RWPE1 (cell line): ENCODE data around the gene CDC25B.
A peak's percentile ranks its signal among the peaks of the same experiment; 100 is the strongest.

Experiments
- CTCF ChIA-PET: fragments of 350-600 bp; sonication (Branson Sonifier 250); formaldehyde crosslinking; extraction: SDS; loops from one replicate; lab custom pipeline; 2021; lab: Yijun Ruan, JAX
- POLR2A ChIA-PET: fragments of 400-600 bp; formaldehyde crosslinking; extraction: SDS; loops from one replicate; lab custom pipeline; 2020; ENCODE audit warnings: antibody characterized with exemption; ENCODE audit not compliant: low non-redundant PET; lab: Yijun Ruan, JAX
- DNase-seq: peaks from one replicate; pipeline ENCODE4 v3.0.0; 2012; ENCODE audit warnings: low spot score
- H3K27ac ChIP-seq: fragments of 450-650 bp; 2 replicates; pipeline ENCODE4 v1.5.1; 2017
- TF ChIP-seq, protein P1 (sequence below): fragments of 450-650 bp; conservative IDR thresholded peaks from 2 replicates; pipeline ENCODE4 v1.5.1; 2017; ENCODE audit warnings: low read depth, mild to moderate bottlenecking

Gene CDC25B

DNA sequence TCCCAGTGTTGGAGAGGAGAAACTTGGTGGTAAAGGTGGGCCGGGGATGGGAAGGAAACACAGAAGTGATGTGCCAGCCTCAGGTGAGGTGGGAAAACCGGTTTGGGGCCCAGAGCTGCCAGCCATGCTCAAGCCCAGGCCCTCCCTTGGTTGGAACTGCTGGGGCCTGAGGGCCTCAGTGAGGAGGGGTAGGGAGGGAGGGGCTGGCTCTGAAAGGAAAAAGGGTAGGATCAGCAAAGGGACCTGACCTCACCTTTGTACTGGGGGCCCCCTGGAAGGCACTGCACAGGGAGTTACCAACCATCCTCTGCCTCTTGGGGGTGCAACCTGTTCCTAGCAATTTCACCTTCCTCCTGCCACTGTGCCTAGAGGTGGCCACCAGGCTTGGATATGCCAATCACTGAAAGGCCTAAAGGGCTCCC, 13.0 kb upstream of the CDC25B start:
- TF ChIP-seq, protein P1, sequence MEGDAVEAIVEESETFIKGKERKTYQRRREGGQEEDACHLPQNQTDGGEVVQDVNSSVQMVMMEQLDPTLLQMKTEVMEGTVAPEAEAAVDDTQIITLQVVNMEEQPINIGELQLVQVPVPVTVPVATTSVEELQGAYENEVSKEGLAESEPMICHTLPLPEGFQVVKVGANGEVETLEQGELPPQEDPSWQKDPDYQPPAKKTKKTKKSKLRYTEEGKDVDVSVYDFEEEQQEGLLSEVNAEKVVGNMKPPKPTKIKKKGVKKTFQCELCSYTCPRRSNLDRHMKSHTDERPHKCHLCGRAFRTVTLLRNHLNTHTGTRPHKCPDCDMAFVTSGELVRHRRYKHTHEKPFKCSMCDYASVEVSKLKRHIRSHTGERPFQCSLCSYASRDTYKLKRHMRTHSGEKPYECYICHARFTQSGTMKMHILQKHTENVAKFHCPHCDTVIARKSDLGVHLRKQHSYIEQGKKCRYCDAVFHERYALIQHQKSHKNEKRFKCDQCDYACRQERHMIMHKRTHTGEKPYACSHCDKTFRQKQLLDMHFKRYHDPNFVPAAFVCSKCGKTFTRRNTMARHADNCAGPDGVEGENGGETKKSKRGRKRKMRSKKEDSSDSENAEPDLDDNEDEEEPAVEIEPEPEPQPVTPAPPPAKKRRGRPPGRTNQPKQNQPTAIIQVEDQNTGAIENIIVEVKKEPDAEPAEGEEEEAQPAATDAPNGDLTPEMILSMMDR = no peak
- ChIA-PET CTCF (interaction anchor here (1.1 kb wide), 1 partner anchor 73 kb away, joined by 4 read pairs; no protein-coding TSS in a partner anchor), POLR2A (no interaction called here)
- H3K27ac ChIP-seq = peak overlapping the region; percentile 83
- no peak for DNase-seq

DNA sequence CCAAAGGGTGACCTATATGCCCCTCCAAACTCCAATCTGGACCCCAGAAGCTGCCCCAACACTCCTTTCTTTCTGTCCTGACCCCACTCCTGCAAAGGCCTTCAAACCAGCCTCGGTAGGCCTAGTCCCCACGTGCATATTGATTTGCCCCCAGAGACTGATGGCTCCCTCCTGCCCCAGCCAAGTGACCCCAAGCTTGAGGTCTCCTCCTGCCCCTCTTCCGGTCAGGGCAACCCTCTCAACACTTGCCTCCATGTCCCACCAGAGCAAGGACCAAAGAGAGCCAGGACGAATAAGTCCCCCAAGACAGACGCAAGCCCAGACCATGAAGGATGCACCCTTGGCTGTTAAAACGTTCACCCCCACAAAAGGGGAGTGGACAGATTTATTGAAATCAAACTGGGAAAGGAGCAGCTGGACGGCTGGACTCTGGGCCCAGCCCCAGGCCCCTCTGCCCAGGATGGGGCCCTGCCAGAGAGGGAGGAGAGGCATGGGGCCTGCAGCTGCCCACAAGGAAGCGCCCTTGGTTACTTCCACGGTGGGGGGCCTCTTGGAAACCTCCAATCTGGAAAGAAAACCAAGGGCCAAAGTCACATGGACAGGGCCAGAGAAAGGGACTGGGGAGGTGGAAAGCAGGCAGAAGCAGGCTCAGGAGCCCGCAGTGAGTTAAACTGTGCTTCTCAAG, 12.5 kb upstream of the CDC25B start:
- ChIA-PET POLR2A (no interaction called here), CTCF (interaction anchor here (0.5 to 1.2 kb wide), 4 partner anchors 27 to 958 kb away, joined by 3 to 4 read pairs (median 4); no protein-coding TSS in a partner anchor)
- H3K27ac ChIP-seq = peak overlapping the region; percentile 83
- TF ChIP-seq, protein P1 = no peak
- no peak for DNase-seq

DNA sequence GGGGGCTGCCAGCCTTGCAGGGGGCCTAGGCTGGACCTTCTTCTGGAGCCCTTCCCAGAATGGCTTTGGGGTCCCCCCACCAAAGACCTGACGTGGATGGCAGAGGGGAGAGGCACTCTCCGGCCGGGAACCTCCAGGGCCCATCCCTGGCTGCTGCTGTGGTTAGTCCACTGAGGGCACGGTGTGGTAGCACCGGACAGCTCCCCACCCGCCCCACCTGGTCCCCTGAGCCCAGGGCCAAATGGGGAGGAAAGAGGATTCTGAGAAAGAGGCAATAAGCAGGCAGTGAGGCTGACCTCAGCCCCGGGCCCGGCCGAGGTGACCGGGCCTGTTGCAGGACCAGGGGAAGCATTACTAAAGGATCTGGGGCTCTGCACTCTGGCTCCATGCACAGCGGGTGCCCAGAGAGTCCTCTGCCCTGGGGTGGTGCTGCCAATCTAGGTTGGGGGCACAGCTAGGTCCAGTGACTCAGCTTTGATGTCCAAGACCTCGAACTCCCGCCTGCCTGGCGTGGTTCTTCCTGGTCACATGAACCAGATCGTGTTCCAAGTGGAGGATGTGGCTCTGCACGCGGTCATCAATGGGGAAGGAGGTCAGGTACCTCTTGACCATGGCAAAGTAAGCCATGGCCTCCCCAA, 11.8 kb upstream of the CDC25B start:
- H3K27ac ChIP-seq = peak overlapping the region; percentile 83
- CTCF ChIA-PET = interaction anchor here (0.5 to 1.2 kb wide), 7 partner anchors 27 to 957 kb away, joined by 3 to 4 read pairs (median 3); no protein-coding TSS in a partner anchor
- TF ChIP-seq, protein P1 = no peak
- POLR2A ChIA-PET = interaction anchor here (1.9 kb wide), 1 partner anchor 17 kb away, joined by 4 read pairs; the partner anchor contains the start of gene ADISSP
- DNase-seq = no peak

DNA sequence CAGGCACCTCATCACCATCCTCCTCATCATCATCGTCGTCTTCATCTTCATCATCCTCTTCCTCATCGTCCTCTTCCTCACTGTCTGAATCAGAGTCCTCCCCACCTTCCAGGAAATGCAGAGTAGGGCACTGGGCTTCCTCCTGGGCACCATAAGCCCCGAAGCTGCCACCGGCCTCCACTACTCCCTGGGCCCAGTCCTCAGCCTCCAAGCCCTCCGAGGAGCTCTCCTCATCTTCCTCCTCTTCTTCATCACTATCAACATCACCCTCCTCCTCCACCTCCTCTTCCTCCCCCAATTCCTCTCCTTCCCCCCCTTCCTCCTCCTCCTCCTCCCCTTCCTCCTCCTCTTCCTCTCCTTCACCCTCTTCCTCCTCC, 11.3 kb upstream of the CDC25B start:
- ChIA-PET CTCF (interaction anchor here (0.5 to 3.5 kb wide), 6 partner anchors 33 to 670 kb away, joined by 3 to 32 read pairs (median 3); partner anchors contain the start of gene AP5S1), POLR2A (interaction anchor here (1.9 kb wide), 1 partner anchor 17 kb away, joined by 4 read pairs; the partner anchor contains the start of gene ADISSP)
- no peak for DNase-seq
- TF ChIP-seq, protein P1 = no peak
- peak overlapping the region; percentile 83 for H3K27ac ChIP-seq

DNA sequence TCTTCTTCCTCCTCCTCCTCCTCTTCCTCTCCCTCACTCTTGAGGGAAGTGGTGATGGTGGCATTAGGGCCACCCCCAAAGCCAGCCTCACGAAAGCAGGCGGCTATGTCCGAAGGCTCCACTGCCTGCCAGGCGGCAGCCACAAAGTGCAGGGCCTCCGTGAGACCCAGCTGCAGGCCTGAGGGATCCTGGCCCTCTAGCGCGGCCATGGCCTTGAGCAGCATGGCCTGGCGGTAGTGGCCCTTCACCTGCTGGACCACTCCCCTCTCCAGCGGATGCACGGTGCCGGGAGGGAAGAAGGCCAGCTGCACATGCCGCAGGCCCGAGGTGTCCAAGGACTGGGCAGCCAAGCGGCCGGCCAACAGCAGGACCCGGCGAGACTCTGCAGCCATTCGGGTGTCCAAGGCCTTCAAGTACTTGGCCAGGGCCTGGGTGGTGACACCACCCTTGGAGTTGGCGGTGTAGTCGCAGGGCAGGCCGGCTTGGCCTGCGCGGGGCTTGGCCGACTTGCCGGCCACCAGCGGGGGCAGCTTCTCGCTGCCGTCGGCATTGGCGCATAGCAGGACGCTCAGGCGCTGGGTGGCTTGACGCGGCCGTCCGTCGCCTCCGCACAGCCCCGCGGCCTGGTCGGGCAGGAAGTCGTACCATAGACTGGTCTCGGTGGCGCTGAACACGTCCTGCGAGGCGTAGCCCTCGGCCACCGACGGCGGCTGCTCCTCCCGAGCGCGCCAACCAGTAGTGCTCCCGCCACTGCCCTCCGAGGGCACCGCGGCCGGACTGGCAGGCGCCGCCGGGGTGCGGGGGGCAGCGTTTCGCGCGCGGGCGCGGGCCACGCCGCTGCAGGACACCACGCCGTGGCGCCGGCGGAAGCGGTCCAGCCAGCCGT, 10.6 kb upstream of the CDC25B start:
- no peak for DNase-seq
- POLR2A ChIA-PET = interaction anchor here (1.1 to 1.9 kb wide), 2 partner anchors 18 to 35 kb away, joined by 4 read pairs; partner anchors contain the start of genes ADISSP and AP5S1
- CTCF ChIA-PET = interaction anchor here (1.0 to 3.5 kb wide), 5 partner anchors 7 to 69 kb away, joined by 3 to 32 read pairs (median 3); partner anchors contain the start of gene AP5S1
- TF ChIP-seq, protein P1 = no peak
- H3K27ac ChIP-seq = peak overlapping the region; percentile 83

DNA sequence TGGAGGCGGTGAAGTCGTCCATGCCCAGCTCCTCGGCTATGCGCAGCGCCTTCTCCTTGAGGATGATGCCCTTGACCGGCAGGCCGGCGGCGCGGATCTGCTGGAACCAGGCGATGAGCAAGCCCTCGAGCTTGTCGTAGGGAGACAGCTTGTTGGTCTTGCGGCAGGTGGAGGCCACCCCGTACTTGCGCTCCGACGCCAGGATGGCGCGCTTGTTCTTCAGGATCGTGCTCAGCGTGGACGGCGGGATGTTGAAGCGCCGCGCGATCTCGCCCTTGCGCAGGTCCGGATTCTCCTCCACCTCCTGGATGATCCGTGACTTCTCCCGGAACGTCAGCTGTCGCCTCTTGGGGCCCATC, 10.0 kb upstream of the CDC25B start:
- POLR2A ChIA-PET = interaction anchor here (1.1 kb wide), 1 partner anchor 34 kb away, joined by 4 read pairs; the partner anchor contains the start of gene AP5S1
- CTCF ChIA-PET = interaction anchor here (0.7 to 3.5 kb wide), 7 partner anchors 8 to 285 kb away, joined by 3 to 32 read pairs (median 3); partner anchors contain the start of gene AP5S1
- peak overlapping the region; percentile 83 for H3K27ac ChIP-seq

More for the DNA sequence above, 10.0 kb upstream of the CDC25B start:
- TF ChIP-seq, protein P1 = no peak
- DNase-seq = no peak
